Iris pigment epithelial cell (primary cell): ENCODE results near the gene XYLB.
A peak's percentile ranks its signal among the peaks of the same experiment; 100 is the strongest.

Source experiments
- DNase-seq: peaks from one replicate; pipeline ENCODE4 v3.0.0-alpha.2; 2011; ENCODE audit warnings: low read depth

Gene XYLB

GRCh38 chr3:38323060-38323459 lies 23.5 kb upstream of the XYLB start:
- no peak for DNase-seq

- DNase-seq = no peak
Measured at GRCh38 chr3:38325256-38325655, 21.3 kb upstream of the XYLB start.

- DNase-seq = peak; percentile 75
Measured at GRCh38 chr3:38327335-38328009, 19.1 kb upstream of the XYLB start.

GRCh38 chr3:38331257-38332022 lies 15.1 kb upstream of the XYLB start:
- no peak for DNase-seq

GRCh38 chr3:38332201-38332600 lies 14.4 kb upstream of the XYLB start:
- no peak for DNase-seq

GRCh38 chr3:38334142-38335055 lies 12.2 kb upstream of the XYLB start:
- peak; percentile 78 for DNase-seq

GRCh38 chr3:38335263-38335662 lies 11.3 kb upstream of the XYLB start:
- DNase-seq = no peak

GRCh38 chr3:38337703-38338102 lies 8.9 kb upstream of the XYLB start:
- no peak for DNase-seq

- peak; percentile 21 for DNase-seq
Measured at GRCh38 chr3:38343797-38344594, 2.6 kb upstream of the XYLB start.

- no peak for DNase-seq
Measured at GRCh38 chr3:38345879-38346586, 552 bp upstream of the XYLB start.

GRCh38 chr3:38347421-38348200 lies 1.0 kb downstream of the XYLB start:
- DNase-seq = no peak

GRCh38 chr3:38348903-38349302 lies 2.3 kb downstream of the XYLB start:
- peak; percentile 73 for DNase-seq

GRCh38 chr3:38349684-38350359 lies 3.2 kb downstream of the XYLB start:
- peak; percentile 15 for DNase-seq

- peak; percentile 65 for DNase-seq
Measured at GRCh38 chr3:38353151-38353550, 6.6 kb downstream of the XYLB start.

- DNase-seq = peak; percentile 78
Measured at GRCh38 chr3:38354588-38355330, 8.2 kb downstream of the XYLB start.

GRCh38 chr3:38359038-38359437 lies 12.5 kb downstream of the XYLB start:
- no peak for DNase-seq

GRCh38 chr3:38360345-38360744 lies 13.8 kb downstream of the XYLB start:
- no peak for DNase-seq

GRCh38 chr3:38361496-38361895 lies 14.9 kb downstream of the XYLB start:
- no peak for DNase-seq

GRCh38 chr3:38362825-38363224 lies 16.2 kb downstream of the XYLB start:
- no peak for DNase-seq
